NCI-H146 (cell line): ENCODE data around the gene HSD17B3.
"Not testable (repeated sequence)": the region's sequence is repeated elsewhere in the genome, so short reads cannot be mapped to it uniquely, and the experiment has no call there.

ENCODE experiments used
- DNase-seq: peaks from one replicate; lab custom pipeline; 2025; lab: John Stamatoyannopoulos, UW

The HSD17B3 gene

DNA sequence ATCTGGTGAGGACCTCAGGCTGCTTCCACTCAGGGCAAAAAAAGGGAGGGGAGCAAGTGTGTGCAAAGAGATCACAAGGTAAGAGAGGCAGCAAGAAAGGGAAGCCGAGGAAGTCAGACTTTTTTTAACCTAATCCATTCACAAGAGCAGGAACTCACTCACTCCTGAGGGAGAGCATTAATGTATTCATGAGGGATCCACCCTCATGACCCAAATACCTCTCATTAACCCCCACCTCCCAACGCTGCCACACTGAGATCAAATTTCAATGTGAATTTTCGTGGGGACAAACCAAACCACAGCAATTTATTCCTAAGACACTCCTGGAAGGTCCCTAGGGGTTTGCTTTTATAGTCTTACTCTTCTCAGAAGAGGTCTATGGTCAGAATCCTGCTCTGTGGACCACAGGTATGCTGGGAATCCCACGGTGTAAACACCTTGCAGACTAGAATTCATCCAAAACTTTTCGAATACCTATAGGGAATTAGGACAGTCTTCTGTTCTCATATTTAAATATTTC is 108.7 kb downstream of the HSD17B3 start:
- no peak for DNase-seq

DNA sequence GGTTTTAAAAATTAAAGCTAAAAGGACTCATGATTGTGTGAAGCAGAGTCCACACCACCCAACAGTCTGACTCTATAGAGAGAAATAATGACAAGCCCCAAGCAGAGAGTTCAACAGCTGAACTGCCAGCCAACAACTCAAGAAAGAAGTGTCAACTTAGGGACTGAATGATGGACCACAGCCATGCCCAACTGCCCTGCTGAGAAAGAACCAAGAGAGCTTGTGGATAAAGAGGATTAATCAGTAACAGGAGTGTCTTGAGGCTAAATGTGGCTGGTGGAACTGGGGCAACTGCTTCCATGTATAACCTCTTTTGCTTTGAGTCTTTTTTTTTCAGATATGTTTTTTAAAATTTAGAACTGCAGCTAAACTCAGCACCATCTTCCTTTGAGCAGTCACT is 109.3 kb downstream of the HSD17B3 start:
- DNase-seq, result no peak

DNA sequence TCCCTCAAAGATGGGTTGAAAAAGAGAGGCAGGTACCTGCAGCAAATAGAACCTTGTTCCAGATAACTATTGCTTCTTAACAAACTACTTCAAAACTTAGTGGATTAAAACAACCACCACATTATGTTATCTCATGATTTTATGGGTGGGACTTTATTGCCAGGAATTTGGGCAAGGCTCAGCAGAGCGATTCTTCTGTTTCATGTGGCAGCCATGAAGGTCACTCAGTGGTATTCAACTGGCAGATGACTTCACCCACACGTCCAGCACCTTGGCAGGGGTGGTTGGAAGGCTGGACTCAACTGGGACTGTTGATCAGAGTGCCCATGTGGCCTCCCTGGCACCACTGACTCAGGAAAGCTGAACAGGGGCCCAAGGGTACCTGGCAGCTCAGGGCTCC is 112.0 kb downstream of the HSD17B3 start:
- no peak for DNase-seq

DNA sequence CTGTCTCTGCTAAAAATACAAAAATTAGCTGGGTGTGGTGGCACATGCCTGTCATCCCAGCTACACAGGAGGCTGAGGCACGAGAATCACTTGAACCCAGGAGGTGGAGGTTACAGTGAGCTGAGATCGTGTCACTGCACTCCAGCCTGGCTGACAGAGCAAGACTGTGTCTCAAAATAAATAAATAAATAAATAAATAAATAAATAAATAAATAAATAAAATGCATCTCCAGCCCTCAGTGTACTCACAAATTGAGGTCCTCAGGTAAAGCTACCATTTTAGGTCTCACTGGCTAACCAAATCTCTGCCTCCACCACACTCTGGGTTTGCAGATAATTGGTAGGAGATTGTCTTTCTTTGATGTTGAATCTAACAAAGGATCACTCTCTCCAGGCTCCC is 112.4 kb downstream of the HSD17B3 start:
- not testable (repeated sequence) for DNase-seq

DNA sequence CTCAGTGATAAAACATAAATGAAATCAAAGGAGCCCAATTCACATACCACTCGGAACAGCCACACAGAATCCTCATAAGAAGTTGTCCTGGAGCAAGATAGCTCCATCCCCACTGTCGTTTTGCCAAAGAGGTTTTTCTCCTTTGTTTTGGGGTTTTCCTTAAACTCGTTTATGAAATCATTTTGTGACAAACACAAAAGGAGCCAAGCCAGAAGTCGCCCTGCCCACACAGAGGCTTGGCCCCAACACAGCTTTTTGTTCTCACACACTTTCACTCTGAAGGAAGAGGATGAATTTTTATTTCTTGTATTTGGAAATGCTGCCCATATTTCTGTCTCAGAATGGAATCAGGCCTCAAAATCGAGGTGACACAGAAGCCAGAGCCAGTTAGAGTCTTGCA is 113.4 kb downstream of the HSD17B3 start:
- DNase-seq, result no peak

DNA sequence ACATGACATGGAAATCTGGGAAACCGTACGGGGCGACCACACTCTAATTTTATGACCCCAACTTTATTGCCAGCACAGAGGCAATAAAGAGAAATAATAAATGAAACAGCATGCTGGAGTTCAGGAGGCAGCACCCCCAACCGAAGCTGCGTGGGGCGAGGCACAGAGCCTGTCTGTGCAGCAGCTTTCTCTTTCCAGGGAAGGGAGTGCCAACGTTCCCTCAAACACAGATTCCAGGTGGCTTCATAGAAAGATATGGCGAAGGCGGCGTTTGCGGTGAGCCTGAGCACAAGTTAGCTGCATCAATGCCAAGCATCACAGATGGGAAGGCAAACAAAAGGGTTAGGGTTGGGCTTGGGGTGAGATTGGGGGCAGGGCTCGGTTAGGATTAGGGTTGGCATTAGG is 114.8 kb downstream of the HSD17B3 start:
- DNase-seq, result no peak

DNA sequence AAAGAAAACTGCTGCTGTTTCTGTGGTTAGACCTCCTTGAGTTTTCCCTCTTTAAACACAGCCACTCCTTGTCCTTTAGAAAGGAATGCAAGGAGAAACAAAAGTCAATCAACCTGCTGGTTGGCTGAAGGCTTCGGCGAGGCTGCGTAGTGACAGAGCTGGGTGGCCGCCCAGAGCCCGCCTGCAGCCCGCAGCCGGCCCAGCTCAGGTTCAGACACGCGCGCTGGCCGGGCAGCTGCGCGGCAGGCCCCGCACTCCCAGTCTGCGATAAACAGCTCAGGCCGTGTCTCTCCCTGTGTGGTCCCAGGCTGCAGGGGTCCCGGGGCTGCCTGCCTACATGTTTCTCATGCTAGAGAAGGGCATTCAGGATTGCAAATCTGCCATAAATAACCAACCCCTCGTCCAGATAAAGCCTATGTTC is 115.4 kb downstream of the HSD17B3 start:
- DNase-seq, result no peak

DNA sequence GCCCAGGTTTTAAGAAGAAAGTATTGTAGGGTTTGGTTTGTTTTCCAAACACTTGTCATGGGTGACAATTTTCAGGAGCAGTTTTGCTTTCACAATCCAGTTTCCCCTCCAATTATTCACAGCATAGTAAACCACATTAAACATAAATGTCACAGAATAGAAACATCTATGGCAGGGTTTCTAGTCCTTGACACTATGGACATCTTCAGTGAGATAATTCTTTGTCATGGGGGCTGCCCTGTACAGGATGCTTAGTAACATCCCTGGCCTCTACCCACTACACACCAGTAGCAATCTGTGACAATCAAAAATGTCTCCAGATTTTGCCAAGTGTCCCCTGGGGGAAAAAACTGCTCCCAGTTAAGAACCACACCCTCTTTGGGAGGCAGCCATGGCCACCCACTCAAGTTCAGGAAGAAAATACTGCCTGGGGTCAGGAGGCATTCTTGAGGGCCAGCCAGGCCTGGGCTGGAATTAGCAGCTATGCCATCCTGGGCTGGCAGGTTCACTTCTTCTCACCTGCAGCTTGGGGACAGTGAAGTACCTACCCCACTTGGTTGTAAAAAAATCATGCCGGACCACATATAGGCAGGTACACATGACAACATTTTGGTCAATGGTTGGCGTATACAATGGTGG is 116.3 kb downstream of the HSD17B3 start:
- no peak for DNase-seq
